SK-N-MC (cell line): ENCODE results near the gene RYR3.

Experiments used
- EZH2 ChIP-seq: fragments of 200-600 bp; sonication (generic); IDR thresholded peaks from one replicate; pipeline ENCODE4 v1.6.1; 2017; ENCODE audit warnings: antibody characterized with exemption
- FOXP2 ChIP-seq: optimal IDR thresholded peaks from 2 replicates; pipeline ENCODE3; 2011; ENCODE audit warnings: mild to moderate bottlenecking, moderate library complexity; ENCODE audit not compliant: insufficient read depth; ENCODE audit errors: extremely low read length, control extremely low read depth
- POLR2AphosphoS5 ChIP-seq: IDR thresholded peaks from 2 replicates; pipeline ENCODE4 v1.6.1; 2012; ENCODE audit warnings: mild to moderate bottlenecking, low read depth, low read length, borderline replicate concordance

GRCh38 chr15:33846142-33846541 is 535.4 kb downstream of the RYR3 start:
- TF ChIP-seq POLR2AphosphoS5, result no peak
- no peak for TF ChIP-seq EZH2
- no peak for TF ChIP-seq FOXP2
